MCF 10A (cell line): Measurements from ENCODE around the gene CRY1. TPM values are rescaled to one million over a fixed set of nuclear protein-coding genes. Genes with fewer than 3 reads are reported as not detected.

Source experiments
- BruUV-seq: library from RNA; stranded (reverse); fragments of 400-500 nt; replicated peaks from 2 replicates; lab custom pipeline; 2021; lab: Mats Ljungman, UMichigan
- CTCF ChIA-PET: fragments of 300-600 bp; sonication (Branson Sonifier 250); formaldehyde crosslinking; extraction: SDS; loops from one replicate; lab custom pipeline; 2021; ENCODE audit warnings: antibody characterized with exemption, inconsistent platforms; lab: Yijun Ruan, JAX
- POLR2A ChIA-PET: fragments of 300-600, 350-650 bp; sonication (Branson Sonifier 250); formaldehyde crosslinking; extraction: SDS; loops from one replicate; lab custom pipeline; 2020; ENCODE audit warnings: antibody characterized with exemption, inconsistent platforms; lab: Yijun Ruan, JAX
- DNase-seq: peaks from one replicate; pipeline ENCODE4 v3.0.0-alpha.2; 2018; ENCODE audit not compliant: unreplicated experiment
- H3K27ac Mint-ChIP-seq: one replicate; pipeline ENCODE4 v1.8.0; 2022; ENCODE audit warnings: mild to moderate bottlenecking, low read depth, mixed read lengths; ENCODE audit not compliant: unreplicated experiment
- H3K27me3 Mint-ChIP-seq: one replicate; pipeline ENCODE4 v1.8.0; 2022; ENCODE audit warnings: mixed read lengths; ENCODE audit not compliant: insufficient read depth, unreplicated experiment
- H3K36me3 Mint-ChIP-seq: one replicate; pipeline ENCODE4 v1.8.0; 2022; ENCODE audit warnings: mild to moderate bottlenecking, moderate library complexity, mixed read lengths; ENCODE audit not compliant: insufficient read depth, unreplicated experiment
- H3K4me1 Mint-ChIP-seq: one replicate; pipeline ENCODE4 v1.8.0; 2022; ENCODE audit warnings: mixed read lengths; ENCODE audit not compliant: insufficient read depth, unreplicated experiment
- H3K4me3 Mint-ChIP-seq: one replicate; pipeline ENCODE4 v1.8.0; 2022; ENCODE audit warnings: mild to moderate bottlenecking, moderate library complexity, mixed read lengths; ENCODE audit not compliant: unreplicated experiment
- H3K9me3 Mint-ChIP-seq: one replicate; pipeline ENCODE4 v1.8.0; 2022; ENCODE audit warnings: mixed read lengths; ENCODE audit not compliant: unreplicated experiment
- CTCF ChIP-seq: fragments of 200-600 bp; IDR thresholded peaks from one replicate; pipeline ENCODE4 v1.8.0; 2022; ENCODE audit warnings: antibody characterized with exemption, mild to moderate bottlenecking; ENCODE audit not compliant: unreplicated experiment
- intact Hi-C: fragments of 100-400 bp; cut with micrococcal nuclease; formaldehyde crosslinking; loops from 2 replicates; pipeline ENCODE4 v1.14.1; 2022
- total RNA-seq: library from RNA; stranded (reverse); gene quantifications from 2 replicates; pipeline ENCODE4 v1.2.3, GENCODE V29; 2022

CRY1 gene
- total RNA-seq, 1 experiment from 2014 or later, result 11.6 TPM

- intact Hi-C loops, result no loop called here
- Mint-ChIP-seq H3K9me3 (no peaks in the 10 kb centered on the region), H3K27ac (no peak overlapping the region), H3K4me1 (peaks cover 25% of the 10 kb centered on the region), H3K36me3 (peaks cover 38% of the 10 kb centered on the region), H3K4me3 (no peak overlapping the region), H3K27me3 (no peaks in the 10 kb centered on the region)
- CTCF ChIA-PET, result interaction anchor here (0.6 to 1.2 kb wide), 4 partner anchors 13 to 1995 kb away, joined by 3 to 5 read pairs (median 4); no protein-coding TSS in a partner anchor
- POLR2A ChIA-PET, result interaction anchor here (0.9 to 1.3 kb wide), 3 partner anchors 23 to 29 kb away, joined by 3 to 4 read pairs (median 3); partner anchors contain the start of gene TMEM263
- no TSS peak for BruUV-seq
- DNase-seq, result no peak
- no peak for TF ChIP-seq CTCF
Measured at GRCh38 chr12:106984588-106985137, 108.7 kb downstream of the CRY1 start.

GRCh38 chr12:106982229-106982628, 111.1 kb downstream of the CRY1 start:
- ChIA-PET POLR2A (interaction anchor here (0.8 kb wide), 1 partner anchor 26 kb away, joined by 3 read pairs; no protein-coding TSS in a partner anchor), CTCF (no interaction called here)
- peaks cover 31% of the 10 kb centered on the region for H3K36me3 Mint-ChIP-seq
- H3K4me3 Mint-ChIP-seq, result no peak overlapping the region
- no peak for TF ChIP-seq CTCF
- no TSS peak for BruUV-seq
- H3K27me3 Mint-ChIP-seq, result no peaks in the 10 kb centered on the region
- no peak overlapping the region for H3K27ac Mint-ChIP-seq
- DNase-seq, result no peak
- H3K4me1 Mint-ChIP-seq, result peaks cover 27% of the 10 kb centered on the region
- intact Hi-C loops, result no loop called here
- H3K9me3 Mint-ChIP-seq, result no peaks in the 10 kb centered on the region

GRCh38 chr12:106981788-106982187, 111.6 kb downstream of the CRY1 start:
- H3K9me3 Mint-ChIP-seq, result no peaks in the 10 kb centered on the region
- TF ChIP-seq CTCF, result no peak

GRCh38 chr12:106980944-106981343, 112.4 kb downstream of the CRY1 start:
- Mint-ChIP-seq H3K9me3 (no peaks in the 10 kb centered on the region), H3K27ac (peak overlapping the region; percentile 33), H3K27me3 (no peaks in the 10 kb centered on the region), H3K4me1 (peaks cover 32% of the 10 kb centered on the region), H3K36me3 (peaks cover 24% of the 10 kb centered on the region), H3K4me3 (no peak overlapping the region)
- intact Hi-C loops, result no loop called here
- no peak for DNase-seq
- CTCF ChIA-PET, result interaction anchor here (0.6 to 1.1 kb wide), 4 partner anchors 10 to 110 kb away, joined by 3 to 4 read pairs (median 4); no protein-coding TSS in a partner anchor
- no TSS peak for BruUV-seq
- no peak for TF ChIP-seq CTCF
- POLR2A ChIA-PET, result no interaction called here

More at GRCh38 chr12:106981788-106982187, 111.6 kb downstream of the CRY1 start:
- Mint-ChIP-seq H3K4me3 (no peak overlapping the region), H3K27me3 (no peaks in the 10 kb centered on the region), H3K4me1 (peaks cover 27% of the 10 kb centered on the region), H3K36me3 (peaks cover 26% of the 10 kb centered on the region), H3K27ac (no peak overlapping the region)
- DNase-seq, result no peak
- CTCF ChIA-PET, result interaction anchor here (1.0 kb wide), 1 partner anchor 21 kb away, joined by 4 read pairs; no protein-coding TSS in a partner anchor
- no TSS peak for BruUV-seq
- intact Hi-C loops, result no loop called here
- POLR2A ChIA-PET, result interaction anchor here (0.8 kb wide), 1 partner anchor 24 kb away, joined by 3 read pairs; no protein-coding TSS in a partner anchor
